Brain pericyte (primary cell): ENCODE data around the gene IGSF22.

Source experiments
- DNase-seq: peaks from one replicate; pipeline ENCODE4 v3.0.0-alpha.2; 2012; ENCODE audit warnings: low read depth, low spot score

IGSF22 gene

DNA sequence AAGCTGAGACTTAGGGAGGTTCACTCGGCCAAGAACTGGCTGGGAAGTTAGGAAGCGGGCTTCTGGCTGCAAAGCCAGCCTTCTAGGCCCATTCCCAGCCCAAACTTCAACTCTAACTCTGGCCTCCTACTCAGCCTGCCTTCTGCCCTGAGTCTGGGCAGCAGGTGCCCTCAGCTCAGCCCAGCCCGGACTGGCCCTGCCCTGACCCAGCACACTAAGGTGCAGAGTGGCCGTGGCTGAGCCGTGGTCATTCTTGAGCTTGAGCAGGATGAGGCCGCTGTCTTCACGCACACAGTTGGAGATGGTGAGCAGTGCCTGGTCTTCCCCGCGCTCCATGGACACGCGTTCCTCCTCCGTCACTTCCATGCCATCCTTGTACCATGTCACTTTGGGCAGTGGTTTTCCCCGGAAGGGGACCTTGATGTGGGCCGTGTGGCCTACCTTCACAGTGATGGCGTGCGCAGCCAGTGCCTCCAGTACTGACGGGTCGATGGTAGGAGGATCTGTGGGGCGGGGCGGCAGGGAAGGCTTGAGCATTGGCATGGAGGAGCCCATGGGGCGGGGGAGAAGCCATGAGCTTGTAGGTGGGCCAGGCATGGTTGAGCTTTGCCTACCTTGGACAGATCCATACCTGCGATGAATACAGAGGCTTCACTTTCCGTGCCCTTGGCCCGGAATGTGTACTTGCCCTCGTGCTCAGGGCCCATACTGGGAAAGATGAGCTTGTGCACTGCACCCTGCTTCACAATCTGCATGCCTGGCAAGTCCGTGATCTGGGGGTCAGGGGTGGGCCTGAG lies 12.1 kb downstream of the IGSF22 start:
- no peak for DNase-seq

- DNase-seq = no peak
Observed at GRCh38 chr11:18710545-18710944, 15.4 kb downstream of the IGSF22 start.

- no peak for DNase-seq
Observed at GRCh38 chr11:18709414-18709813, 16.6 kb downstream of the IGSF22 start.

GRCh38 chr11:18707811-18708340 lies 18.1 kb downstream of the IGSF22 start:
- no peak for DNase-seq

GRCh38 chr11:18706330-18707243 lies 19.4 kb downstream of the IGSF22 start:
- no peak for DNase-seq

DNA sequence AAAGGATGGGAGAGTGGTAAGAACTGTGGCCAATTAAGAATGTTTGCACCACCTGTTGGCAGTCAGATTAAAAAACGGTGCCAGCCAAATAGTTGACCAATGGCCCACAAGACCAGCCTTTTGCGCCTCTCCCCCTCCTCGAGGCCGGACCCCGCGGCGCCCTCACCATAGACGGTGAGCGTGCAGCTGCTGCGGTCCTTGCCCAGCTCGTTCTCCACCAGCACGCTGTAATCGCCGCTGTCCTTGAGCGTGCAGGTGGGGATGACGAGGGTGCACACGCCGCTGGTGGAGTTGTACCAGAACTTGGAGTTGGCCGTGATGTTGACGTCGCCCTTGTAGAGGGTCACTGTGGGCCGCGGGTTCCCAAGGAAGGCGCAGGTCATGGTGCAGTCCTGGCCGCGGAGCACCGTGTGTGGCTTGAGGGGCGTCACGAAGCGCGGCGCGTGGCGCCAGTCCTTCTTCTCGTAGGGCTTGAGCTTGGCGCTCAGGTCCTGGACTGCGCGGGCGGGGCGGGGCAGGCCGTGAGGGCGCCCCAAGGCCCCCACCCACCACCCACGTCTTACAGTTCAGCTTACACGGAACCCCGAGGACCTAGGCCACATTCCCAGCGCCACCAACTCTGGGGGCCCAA lies 20.2 kb downstream of the IGSF22 start:
- DNase-seq = no peak

DNA sequence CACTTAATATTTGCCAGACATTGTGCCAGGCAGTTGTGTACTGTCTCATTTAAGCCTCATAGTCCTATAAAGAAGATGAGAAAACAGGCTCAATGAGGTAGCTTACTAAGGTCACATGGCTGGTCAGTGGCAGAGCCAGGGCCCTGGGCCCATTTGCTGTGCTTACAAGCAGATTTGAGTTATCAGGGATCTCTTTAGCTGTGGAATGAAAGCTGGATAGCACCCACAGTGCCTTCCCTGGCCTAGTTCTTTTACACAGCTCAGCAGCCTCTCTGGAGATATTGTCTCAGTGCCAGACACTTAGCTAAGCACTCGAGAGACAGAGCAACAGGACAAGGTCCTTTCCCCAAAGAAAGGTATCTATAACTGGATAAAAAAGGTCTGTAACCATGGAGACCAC lies 21.3 kb downstream of the IGSF22 start:
- no peak for DNase-seq

- no peak for DNase-seq
Observed at GRCh38 chr11:18704045-18704645, 21.8 kb downstream of the IGSF22 start.

DNA sequence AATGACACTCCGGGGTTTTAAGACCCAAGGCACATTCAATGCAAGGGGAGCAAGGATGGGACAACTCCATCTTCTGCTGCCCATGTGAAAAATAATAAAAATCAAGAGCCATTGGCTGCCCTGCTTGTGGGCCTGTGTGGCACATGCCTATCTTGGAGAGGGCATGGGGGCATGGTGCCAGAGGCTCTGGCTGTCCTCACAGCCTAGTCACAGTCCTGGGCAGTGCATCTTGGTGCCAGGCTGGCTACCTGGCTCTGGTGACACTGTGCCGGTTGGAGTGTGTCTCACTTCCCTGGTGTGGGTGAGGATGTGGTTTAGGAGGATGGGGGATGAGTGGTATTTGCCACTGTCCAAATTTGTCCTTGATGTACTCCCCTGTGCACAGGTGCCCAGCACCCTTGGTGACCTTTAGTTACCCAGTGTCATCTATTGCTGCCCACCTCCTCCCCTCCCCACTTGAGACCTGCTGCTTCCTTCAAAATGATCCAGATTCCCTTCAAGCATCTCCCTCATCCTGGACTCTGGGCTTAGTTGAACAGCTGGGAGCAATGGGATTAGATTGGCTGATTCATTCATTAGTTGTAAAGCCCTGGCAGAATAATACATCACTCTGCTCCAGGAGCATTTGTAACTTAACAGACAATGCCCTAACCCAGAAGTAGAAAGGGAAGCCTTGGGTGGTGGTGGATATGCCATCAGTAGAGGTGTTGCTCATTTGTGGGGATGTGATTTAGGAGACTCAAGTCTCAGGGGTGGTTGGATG lies 22.8 kb downstream of the IGSF22 start:
- no peak for DNase-seq

DNA sequence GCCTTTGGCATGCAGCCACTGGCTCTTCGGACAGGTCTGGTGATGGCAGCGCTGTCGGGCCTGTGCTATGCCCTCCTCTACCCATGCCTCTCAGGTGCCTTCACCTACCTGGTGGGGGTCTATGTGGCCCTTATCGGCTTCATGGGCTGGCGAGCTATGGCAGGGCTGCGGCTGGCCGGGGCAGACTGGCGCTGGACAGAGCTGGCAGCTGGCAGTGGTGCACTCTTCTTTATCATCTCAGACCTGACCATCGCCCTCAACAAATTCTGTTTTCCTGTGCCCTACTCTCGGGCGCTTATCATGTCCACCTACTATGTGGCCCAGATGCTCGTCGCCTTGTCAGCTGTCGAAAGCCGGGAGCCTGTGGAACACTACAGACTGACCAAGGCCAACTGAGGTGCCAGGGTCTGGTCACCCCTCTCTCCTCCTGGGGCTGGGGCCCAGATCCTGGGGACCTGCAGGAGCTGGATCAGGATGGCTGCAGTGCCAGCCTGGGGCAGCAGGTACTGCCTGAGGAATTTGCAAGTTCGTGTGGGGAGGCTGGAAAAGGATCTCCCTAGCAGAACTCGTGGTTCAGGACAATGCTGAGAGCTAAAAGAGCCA lies 24.3 kb downstream of the IGSF22 start:
- no peak for DNase-seq

DNA sequence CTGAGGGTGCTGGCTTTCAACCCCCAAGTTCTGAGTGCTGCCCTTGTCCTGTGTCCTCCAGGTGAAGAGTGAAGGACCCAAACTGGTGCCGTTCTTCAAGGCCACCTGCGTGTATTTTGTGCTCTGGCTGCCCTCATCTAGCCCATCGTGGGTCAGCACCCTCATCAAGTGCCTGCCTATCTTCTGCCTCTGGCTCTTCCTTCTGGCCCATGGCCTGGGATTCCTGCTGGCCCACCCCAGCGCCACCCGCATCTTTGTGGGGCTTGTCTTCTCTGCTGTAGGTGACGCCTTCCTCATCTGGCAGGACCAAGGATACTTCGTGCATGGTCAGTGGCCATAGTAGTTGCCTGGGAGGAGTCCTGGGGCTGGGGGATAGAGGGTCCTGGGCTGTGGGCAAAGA lies 25.1 kb downstream of the IGSF22 start:
- DNase-seq = no peak

GRCh38 chr11:18700375-18700774 lies 25.6 kb downstream of the IGSF22 start:
- DNase-seq = no peak

GRCh38 chr11:18699848-18700261 lies 26.1 kb downstream of the IGSF22 start:
- no peak for DNase-seq

- no peak for DNase-seq
Observed at GRCh38 chr11:18699269-18699596, 26.8 kb downstream of the IGSF22 start.

- no peak for DNase-seq
Observed at GRCh38 chr11:18698341-18699268, 27.4 kb downstream of the IGSF22 start, which contains the start of gene TMEM86A. TSS of gene TMEM86A (plus strand) at chr11:18698779. CDS start at chr11:18698887, 108 bp downstream.

- no peak for DNase-seq
Observed at GRCh38 chr11:18697576-18697975, 28.4 kb downstream of the IGSF22 start.

- DNase-seq = no peak
Observed at GRCh38 chr11:18696638-18697225, 29.3 kb downstream of the IGSF22 start.

GRCh38 chr11:18692941-18693760 lies 32.8 kb downstream of the IGSF22 start:
- DNase-seq = no peak
